ENCODE measurements around the gene KDM1A.

KDM1A gene

GRCh38 chr1:23069675-23070074 is 50.4 kb downstream of the KDM1A start:
- H3K36me3 ChIP-seq (ENCODE audit: control insufficient read depth, insufficient read depth, low read length) = peaks cover 96% of the 10 kb centered on the region
- no peaks in the 10 kb centered on the region for H3K27me3 ChIP-seq (ENCODE audit: control insufficient read depth, insufficient read depth, low read length)
- no peak overlapping the region for H3K4me3 ChIP-seq (ENCODE audit: low read depth, low read length)
- H3K27ac ChIP-seq (ENCODE audit: low read depth, low read length) = no peak overlapping the region
- H3K9ac ChIP-seq (ENCODE audit: low read length) = no peak overlapping the region
- H3K4me1 ChIP-seq (ENCODE audit: control insufficient read depth, insufficient read depth, low read length) = no peaks in the 10 kb centered on the region
- H3K9me3 ChIP-seq (ENCODE audit: control insufficient read depth, insufficient read depth, low read depth, low read length) = no peaks in the 10 kb centered on the region

- no peak overlapping the region for H3K4me3 ChIP-seq (ENCODE audit: low read depth, low read length)
- no peak overlapping the region for H3K27ac ChIP-seq (ENCODE audit: low read depth, low read length)
- no peaks in the 10 kb centered on the region for H3K4me1 ChIP-seq (ENCODE audit: control insufficient read depth, insufficient read depth, low read length)
- H3K27me3 ChIP-seq (ENCODE audit: control insufficient read depth, insufficient read depth, low read length) = no peaks in the 10 kb centered on the region
- no peak overlapping the region for H3K9ac ChIP-seq (ENCODE audit: low read length)
- H3K36me3 ChIP-seq (ENCODE audit: control insufficient read depth, insufficient read depth, low read length) = peaks cover 92% of the 10 kb centered on the region
- H3K9me3 ChIP-seq (ENCODE audit: control insufficient read depth, insufficient read depth, low read depth, low read length) = no peaks in the 10 kb centered on the region
Observed at GRCh38 chr1:23074012-23074411, 54.7 kb downstream of the KDM1A start.

GRCh38 chr1:23079025-23079424 is 59.8 kb downstream of the KDM1A start:
- Histone ChIP-seq H3K9ac (ENCODE audit: low read length) (no peak overlapping the region), H3K27ac (ENCODE audit: low read depth, low read length) (no peak overlapping the region), H3K27me3 (ENCODE audit: control insufficient read depth, insufficient read depth, low read length) (no peaks in the 10 kb centered on the region), H3K4me3 (ENCODE audit: low read depth, low read length) (no peak overlapping the region), H3K9me3 (ENCODE audit: control insufficient read depth, insufficient read depth, low read depth, low read length) (no peaks in the 10 kb centered on the region), H3K4me1 (ENCODE audit: control insufficient read depth, insufficient read depth, low read length) (no peaks in the 10 kb centered on the region), H3K36me3 (ENCODE audit: control insufficient read depth, insufficient read depth, low read length) (peaks cover 94% of the 10 kb centered on the region)

GRCh38 chr1:23080885-23081284 is 61.6 kb downstream of the KDM1A start:
- H3K4me1 ChIP-seq (ENCODE audit: control insufficient read depth, insufficient read depth, low read length) = no peaks in the 10 kb centered on the region
- H3K4me3 ChIP-seq (ENCODE audit: low read depth, low read length) = no peak overlapping the region
- H3K9ac ChIP-seq (ENCODE audit: low read length) = no peak overlapping the region
- no peak overlapping the region for H3K27ac ChIP-seq (ENCODE audit: low read depth, low read length)
- H3K36me3 ChIP-seq (ENCODE audit: control insufficient read depth, insufficient read depth, low read length) = peaks cover 95% of the 10 kb centered on the region
- no peaks in the 10 kb centered on the region for H3K9me3 ChIP-seq (ENCODE audit: control insufficient read depth, insufficient read depth, low read depth, low read length)
- no peaks in the 10 kb centered on the region for H3K27me3 ChIP-seq (ENCODE audit: control insufficient read depth, insufficient read depth, low read length)

GRCh38 chr1:23081376-23081775 is 62.1 kb downstream of the KDM1A start:
- no peaks in the 10 kb centered on the region for H3K4me1 ChIP-seq (ENCODE audit: control insufficient read depth, insufficient read depth, low read length)
- no peak overlapping the region for H3K4me3 ChIP-seq (ENCODE audit: low read depth, low read length)
- H3K9ac ChIP-seq (ENCODE audit: low read length) = no peak overlapping the region
- no peaks in the 10 kb centered on the region for H3K27me3 ChIP-seq (ENCODE audit: control insufficient read depth, insufficient read depth, low read length)
- H3K36me3 ChIP-seq (ENCODE audit: control insufficient read depth, insufficient read depth, low read length) = peaks cover 95% of the 10 kb centered on the region
- no peak overlapping the region for H3K27ac ChIP-seq (ENCODE audit: low read depth, low read length)
- no peaks in the 10 kb centered on the region for H3K9me3 ChIP-seq (ENCODE audit: control insufficient read depth, insufficient read depth, low read depth, low read length)

- Histone ChIP-seq H3K9me3 (ENCODE audit: control insufficient read depth, insufficient read depth, low read depth, low read length) (no peaks in the 10 kb centered on the region), H3K27ac (ENCODE audit: low read depth, low read length) (no peak overlapping the region), H3K36me3 (ENCODE audit: control insufficient read depth, insufficient read depth, low read length) (peaks cover 95% of the 10 kb centered on the region), H3K27me3 (ENCODE audit: control insufficient read depth, insufficient read depth, low read length) (no peaks in the 10 kb centered on the region), H3K4me1 (ENCODE audit: control insufficient read depth, insufficient read depth, low read length) (no peaks in the 10 kb centered on the region), H3K9ac (ENCODE audit: low read length) (no peak overlapping the region), H3K4me3 (ENCODE audit: low read depth, low read length) (no peak overlapping the region)
Observed at GRCh38 chr1:23083714-23084480, 64.6 kb downstream of the KDM1A start.

GRCh38 chr1:23084880-23085279 is 65.6 kb downstream of the KDM1A start:
- no peak overlapping the region for H3K4me3 ChIP-seq (ENCODE audit: low read depth, low read length)
- no peaks in the 10 kb centered on the region for H3K27me3 ChIP-seq (ENCODE audit: control insufficient read depth, insufficient read depth, low read length)
- no peak overlapping the region for H3K27ac ChIP-seq (ENCODE audit: low read depth, low read length)
- H3K4me1 ChIP-seq (ENCODE audit: control insufficient read depth, insufficient read depth, low read length) = no peaks in the 10 kb centered on the region
- H3K9ac ChIP-seq (ENCODE audit: low read length) = no peak overlapping the region
- H3K9me3 ChIP-seq (ENCODE audit: control insufficient read depth, insufficient read depth, low read depth, low read length) = no peaks in the 10 kb centered on the region
- peaks cover 91% of the 10 kb centered on the region for H3K36me3 ChIP-seq (ENCODE audit: control insufficient read depth, insufficient read depth, low read length)

- H3K36me3 ChIP-seq (ENCODE audit: control insufficient read depth, insufficient read depth, low read length) = peaks cover 91% of the 10 kb centered on the region
Observed at GRCh38 chr1:23085696-23086095, 66.4 kb downstream of the KDM1A start.

GRCh38 chr1:23088027-23088426 is 68.8 kb downstream of the KDM1A start:
- Histone ChIP-seq H3K27ac (ENCODE audit: low read depth, low read length) (no peak overlapping the region), H3K9me3 (ENCODE audit: control insufficient read depth, insufficient read depth, low read depth, low read length) (no peaks in the 10 kb centered on the region), H3K4me1 (ENCODE audit: control insufficient read depth, insufficient read depth, low read length) (no peaks in the 10 kb centered on the region), H3K4me3 (ENCODE audit: low read depth, low read length) (no peak overlapping the region), H3K36me3 (ENCODE audit: control insufficient read depth, insufficient read depth, low read length) (peaks cover 91% of the 10 kb centered on the region), H3K9ac (ENCODE audit: low read length) (no peak overlapping the region), H3K27me3 (ENCODE audit: control insufficient read depth, insufficient read depth, low read length) (no peaks in the 10 kb centered on the region)

More at GRCh38 chr1:23085696-23086095, 66.4 kb downstream of the KDM1A start:
- no peak overlapping the region for H3K9ac ChIP-seq (ENCODE audit: low read length)
- H3K27ac ChIP-seq (ENCODE audit: low read depth, low read length) = no peak overlapping the region
- H3K4me1 ChIP-seq (ENCODE audit: control insufficient read depth, insufficient read depth, low read length) = no peaks in the 10 kb centered on the region
- no peaks in the 10 kb centered on the region for H3K27me3 ChIP-seq (ENCODE audit: control insufficient read depth, insufficient read depth, low read length)
- no peaks in the 10 kb centered on the region for H3K9me3 ChIP-seq (ENCODE audit: control insufficient read depth, insufficient read depth, low read depth, low read length)
- H3K4me3 ChIP-seq (ENCODE audit: low read depth, low read length) = no peak overlapping the region

- Histone ChIP-seq H3K9me3 (ENCODE audit: control insufficient read depth, insufficient read depth, low read depth, low read length) (no peaks in the 10 kb centered on the region), H3K36me3 (ENCODE audit: control insufficient read depth, insufficient read depth, low read length) (peaks cover 89% of the 10 kb centered on the region), H3K27me3 (ENCODE audit: control insufficient read depth, insufficient read depth, low read length) (no peaks in the 10 kb centered on the region), H3K4me1 (ENCODE audit: control insufficient read depth, insufficient read depth, low read length) (no peaks in the 10 kb centered on the region), H3K4me3 (ENCODE audit: low read depth, low read length) (no peak overlapping the region), H3K9ac (ENCODE audit: low read length) (no peak overlapping the region), H3K27ac (ENCODE audit: low read depth, low read length) (no peak overlapping the region)
Observed at GRCh38 chr1:23090056-23090455, 70.8 kb downstream of the KDM1A start.

- Histone ChIP-seq H3K4me3 (ENCODE audit: low read depth, low read length) (no peak overlapping the region), H3K27ac (ENCODE audit: low read depth, low read length) (no peak overlapping the region), H3K4me1 (ENCODE audit: control insufficient read depth, insufficient read depth, low read length) (no peaks in the 10 kb centered on the region), H3K9me3 (ENCODE audit: control insufficient read depth, insufficient read depth, low read depth, low read length) (no peaks in the 10 kb centered on the region), H3K27me3 (ENCODE audit: control insufficient read depth, insufficient read depth, low read length) (no peaks in the 10 kb centered on the region), H3K36me3 (ENCODE audit: control insufficient read depth, insufficient read depth, low read length) (peaks cover 82% of the 10 kb centered on the region), H3K9ac (ENCODE audit: low read length) (no peak overlapping the region)
Observed at GRCh38 chr1:23091545-23091944, 72.3 kb downstream of the KDM1A start.
